ENCODE measurements around the gene FTH1.

FTH1 gene

DNA sequence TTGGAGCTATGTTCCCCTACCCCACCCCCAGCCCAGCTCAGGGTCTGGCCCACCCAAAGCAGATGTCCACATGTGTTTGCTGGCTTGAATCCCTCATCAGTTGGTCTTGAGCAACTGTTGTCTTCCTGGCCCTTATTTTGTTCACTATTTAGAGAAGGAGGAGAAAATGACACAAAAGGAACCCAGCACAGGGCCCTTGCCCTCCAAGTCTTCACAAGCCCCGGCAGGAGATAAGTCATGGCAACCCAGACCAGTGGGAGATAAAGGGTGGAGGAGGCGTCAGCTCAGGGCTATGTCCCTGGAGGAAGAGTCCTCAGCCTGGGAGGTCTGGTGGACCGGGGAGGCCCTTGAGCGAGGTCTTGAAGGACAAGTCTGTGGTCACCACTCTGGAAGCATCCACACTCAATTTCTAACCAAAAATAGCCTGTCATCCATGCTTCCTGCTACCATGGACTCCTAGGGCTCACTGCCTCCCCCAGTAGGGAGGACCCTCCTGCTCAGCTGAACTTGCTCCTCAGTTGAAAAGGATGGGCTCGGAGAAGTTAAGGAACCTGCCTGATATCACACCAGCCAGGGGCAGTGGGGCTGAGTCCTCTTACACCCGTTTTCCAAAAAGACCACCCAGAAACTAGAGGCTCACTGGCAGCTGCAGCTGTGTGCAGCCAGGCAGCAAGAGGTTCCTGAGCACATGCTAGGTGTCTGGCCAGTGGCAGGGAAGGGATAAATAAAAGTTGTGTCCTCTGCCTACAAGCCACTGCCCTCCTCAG, 48.3 kb downstream of the FTH1 start:
- DNase-seq (ENCODE audit: insufficient read length, low spot score) (no peak), FAIRE-seq (no peak)

DNA sequence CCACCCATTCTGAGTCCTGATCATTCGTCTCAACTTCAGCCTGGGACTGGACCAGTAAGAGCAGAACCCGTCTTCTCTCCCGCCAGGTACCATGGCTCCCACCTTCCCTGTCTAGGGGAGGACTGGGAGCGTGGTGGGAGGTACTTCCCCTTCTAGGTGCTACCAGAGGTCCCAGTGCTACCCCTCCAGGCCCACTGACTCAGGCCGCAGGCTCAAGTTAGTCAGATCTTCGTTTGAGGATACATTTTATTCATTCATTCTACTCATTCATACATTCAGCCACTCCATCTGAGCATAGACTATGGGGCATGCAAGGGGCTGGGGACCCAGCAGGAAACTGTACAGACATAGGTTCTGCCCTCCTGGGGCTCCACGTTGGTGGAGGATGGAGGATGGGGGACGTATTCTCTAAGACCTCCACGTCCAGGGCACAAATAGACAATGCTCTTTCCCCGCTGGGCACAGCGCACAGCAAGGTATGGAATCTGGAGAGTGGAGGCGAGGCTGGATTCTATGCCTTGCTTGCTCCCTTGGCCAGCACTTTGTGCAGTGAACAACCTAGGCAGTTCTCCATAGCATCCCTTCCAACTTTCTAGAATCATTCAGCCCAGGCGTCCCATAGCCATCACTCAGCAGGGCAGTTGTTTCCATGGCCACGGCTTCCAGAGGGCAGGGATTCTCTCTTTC, 49.0 kb downstream of the FTH1 start:
- DNase-seq (ENCODE audit: insufficient read length, low spot score) (no peak), FAIRE-seq (no peak)

DNA sequence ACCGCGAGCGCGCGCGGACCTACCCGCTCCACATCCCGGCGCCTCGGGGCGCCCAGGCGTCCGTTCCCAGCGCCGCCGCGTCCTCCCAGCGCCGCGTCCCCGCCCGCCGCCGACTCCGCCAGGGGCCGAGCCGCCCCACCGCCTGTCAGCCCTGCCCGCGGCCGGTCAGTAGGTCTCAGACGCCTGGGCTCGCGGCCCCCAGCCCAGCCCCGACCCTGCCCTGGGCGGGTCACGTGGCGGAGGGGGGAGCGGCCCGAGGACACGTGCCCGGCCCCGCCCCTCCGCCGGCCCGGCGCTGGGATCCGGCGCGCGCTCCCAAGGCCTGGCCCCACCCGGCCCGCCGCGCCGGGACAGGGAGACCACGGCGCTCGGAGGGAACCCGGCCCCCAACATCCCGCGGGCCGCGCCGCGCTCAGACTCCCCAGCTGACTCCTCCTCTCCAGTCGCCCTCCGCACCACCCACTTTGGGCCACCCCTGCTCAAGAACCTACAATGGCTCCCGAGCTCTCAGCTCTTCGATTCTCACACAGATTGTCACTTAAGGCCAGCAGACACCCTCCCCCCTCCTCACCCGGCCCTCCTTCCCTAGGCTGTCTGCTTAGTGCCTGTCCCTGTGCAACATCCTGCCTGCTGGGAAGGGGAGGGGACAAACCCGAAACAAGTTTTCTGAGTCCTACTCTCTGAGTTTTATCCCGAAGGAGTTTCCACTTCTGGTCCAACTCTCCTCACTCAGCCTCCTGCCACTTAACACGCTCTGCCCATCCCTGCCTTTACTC, 49.9 kb downstream of the FTH1 start, which contains the start of gene RAB3IL1:
TSS of gene RAB3IL1 (minus strand) at position 233 of the 776 bp plus-strand sequence. CDS start at position 34, 199 bp downstream.
- FAIRE-seq (no peak), DNase-seq (ENCODE audit: insufficient read length, low spot score) (no peak)

DNA sequence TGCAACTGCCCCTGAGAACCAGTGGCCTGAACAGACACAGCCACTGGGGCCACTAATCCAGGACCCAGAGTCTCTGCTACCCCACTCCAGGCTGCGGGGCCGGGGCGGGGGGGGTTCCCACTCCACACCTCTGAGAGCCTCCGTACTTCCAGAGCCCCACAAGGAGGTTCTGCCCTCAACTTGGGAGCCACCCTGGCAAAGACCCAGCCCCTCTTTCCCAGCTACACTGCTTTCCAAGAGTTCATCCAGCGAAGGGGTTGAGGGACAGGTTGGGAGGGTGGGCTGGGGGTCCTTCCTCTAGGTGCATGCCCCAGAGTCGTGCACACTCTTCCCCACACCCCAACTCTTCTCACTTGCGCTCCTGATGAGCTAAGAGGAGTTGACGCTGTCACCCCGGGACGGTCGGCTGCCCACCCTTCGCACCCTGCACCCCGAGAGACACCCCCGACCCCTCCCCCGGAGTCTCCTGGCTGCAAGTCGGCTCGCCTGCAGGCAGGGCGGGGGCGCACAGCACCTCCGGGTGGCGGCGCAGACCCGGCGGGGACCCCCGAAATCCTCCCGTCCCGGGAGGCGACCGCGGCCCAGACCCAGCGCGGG, 50.6 kb downstream of the FTH1 start:
- FAIRE-seq (no peak), DNase-seq (ENCODE audit: insufficient read length, low spot score) (no peak)

DNA sequence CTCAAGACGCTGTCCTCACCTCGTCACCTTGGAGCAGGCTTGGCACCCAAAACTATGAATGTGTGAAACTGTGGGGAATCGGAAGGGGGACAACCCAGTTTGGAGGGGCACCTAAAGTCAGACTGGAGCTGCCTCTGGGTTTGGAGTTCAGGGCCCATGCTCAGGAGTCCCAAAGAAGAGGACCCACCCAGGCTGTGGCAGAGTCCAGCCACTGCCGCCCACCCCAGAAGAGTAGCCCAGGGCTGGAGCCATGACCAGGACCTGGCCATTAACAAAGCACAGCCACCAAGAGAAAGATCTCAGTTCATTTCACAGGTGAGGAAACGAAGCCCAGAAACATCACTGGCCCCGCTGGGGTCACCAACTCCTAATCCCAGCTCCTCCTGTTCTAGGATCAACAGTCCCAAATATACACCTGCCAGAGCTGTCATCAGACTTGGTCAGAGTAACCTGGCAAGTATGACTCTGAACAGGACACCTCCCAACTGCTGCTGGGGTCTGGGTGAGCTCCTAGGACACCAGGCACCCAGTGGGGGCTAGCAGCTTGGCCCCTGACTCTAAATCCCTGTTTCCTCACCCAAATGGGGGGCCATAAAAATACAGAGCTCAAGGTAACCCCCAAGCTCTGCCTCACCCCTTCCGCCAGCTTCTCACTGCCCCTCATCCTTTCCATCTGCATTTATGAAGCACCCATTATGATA, 52.8 kb downstream of the FTH1 start:
- no peak for DNase-seq (ENCODE audit: insufficient read length, low spot score)
- FAIRE-seq: no peak

Data from GM19239 (cell line).